GM23338 (cell line): Measurements from ENCODE around the gene PLPPR3. TPM values are rescaled to one million over a fixed set of nuclear protein-coding genes. Genes with fewer than 3 reads are reported as not detected.
A peak's percentile ranks its signal among the peaks of the same experiment; 100 is the strongest.

Experiments
- ATAC-seq: fragments of 200-7000 bp; cut with Tn5 transposase; 3 replicates; pipeline ENCODE4 v1.9.1; 2020
- DNase-seq: peaks from one replicate; pipeline ENCODE4 v3.0.0-alpha.2; 2015; ENCODE audit warnings: low spot score
- H2AFZ ChIP-seq: fragments of 200-600 bp; sonication (generic); 2 replicates; pipeline ENCODE4 v1.8.0; 2016; ENCODE audit warnings: antibody characterized with exemption, mild to moderate bottlenecking, moderate library complexity
- H3F3A ChIP-seq: fragments of 200-600 bp; sonication (generic); replicated peaks from 2 replicates; pipeline ENCODE4 v1.8.0; 2017; ENCODE audit warnings: antibody characterized with exemption, mixed run types, low read depth
- H3K27ac ChIP-seq: fragments of 200-600 bp; sonication (generic); 2 replicates; pipeline ENCODE4 v1.6.1; 2016; ENCODE audit warnings: low read depth
- H3K27me3 ChIP-seq: fragments of 200-600 bp; sonication (generic); 2 replicates; pipeline ENCODE4 v1.8.0; 2016; ENCODE audit warnings: mild to moderate bottlenecking, mixed run types, moderate library complexity; ENCODE audit not compliant: insufficient read depth
- H3K36me3 ChIP-seq: fragments of 200-600 bp; sonication (generic); 2 replicates; pipeline ENCODE4 v1.8.0; 2016; ENCODE audit warnings: mild to moderate bottlenecking; ENCODE audit not compliant: insufficient read depth
- H3K4me1 ChIP-seq: fragments of 200-600 bp; sonication (generic); 2 replicates; pipeline ENCODE4 v1.8.0; 2016; ENCODE audit warnings: mild to moderate bottlenecking, moderate library complexity; ENCODE audit not compliant: insufficient read depth
- H3K4me2 ChIP-seq: fragments of 200-600 bp; sonication (generic); 2 replicates; pipeline ENCODE4 v1.7.1; 2017; ENCODE audit warnings: mixed run types
- H3K4me3 ChIP-seq: fragments of 200-600 bp; sonication (generic); 2 replicates; pipeline ENCODE4 v1.6.1; 2016; ENCODE audit warnings: mixed run types
- H3K79me2 ChIP-seq: fragments of 200-600 bp; sonication (generic); replicated peaks from 2 replicates; pipeline ENCODE4 v1.8.0; 2017; ENCODE audit warnings: mild to moderate bottlenecking; ENCODE audit not compliant: insufficient read depth
- H3K9me2 ChIP-seq: fragments of 200-600 bp; sonication (generic); 2 replicates; pipeline ENCODE4 v1.8.0; 2017; ENCODE audit not compliant: insufficient read depth
- H4K20me1 ChIP-seq: fragments of 200-600 bp; sonication (generic); replicated peaks from 2 replicates; pipeline ENCODE4 v1.8.0; 2017; ENCODE audit warnings: mild to moderate bottlenecking; ENCODE audit not compliant: insufficient read depth
- H3K27ac Mint-ChIP-seq: 2 replicates; pipeline ENCODE4 v1.8.0; 2020; ENCODE audit warnings: inconsistent platforms, mild to moderate bottlenecking, moderate library complexity, mixed read lengths
- H3K27me3 Mint-ChIP-seq: 3 replicates; pipeline ENCODE4 v1.8.0; 2022; ENCODE audit warnings: low read depth, mild to moderate bottlenecking, moderate library complexity, mixed read lengths, inconsistent platforms; ENCODE audit not compliant: insufficient read depth, poor library complexity
- H3K36me3 Mint-ChIP-seq: 3 replicates; pipeline ENCODE4 v1.8.0; 2021; ENCODE audit warnings: low read depth, mild to moderate bottlenecking, inconsistent platforms, moderate library complexity, mixed read lengths
- H3K4me1 Mint-ChIP-seq: 3 replicates; pipeline ENCODE4 v1.8.0; 2020; ENCODE audit warnings: mild to moderate bottlenecking, inconsistent platforms, mixed read lengths
- H3K4me3 Mint-ChIP-seq: 3 replicates; pipeline ENCODE4 v1.8.0; 2021; ENCODE audit warnings: moderate library complexity, mild to moderate bottlenecking, inconsistent platforms, mixed read lengths
- H3K9me3 Mint-ChIP-seq: 3 replicates; pipeline ENCODE4 v1.8.0; 2020; ENCODE audit warnings: moderate library complexity, mild to moderate bottlenecking, inconsistent platforms, mixed read lengths
- CREB1 ChIP-seq: fragments of 250-450 bp; sonication (Bioruptor Pico); IDR thresholded peaks from 2 replicates; pipeline ENCODE4 v1.5.0; 2020; ENCODE audit warnings: low read depth, mild to moderate bottlenecking, moderate library complexity
- POLR2AphosphoS5 ChIP-seq: IDR thresholded peaks from 2 replicates; pipeline ENCODE4 v1.6.1; 2016; ENCODE audit warnings: antibody characterized with exemption, low read depth
- REST ChIP-seq: IDR thresholded peaks from one replicate; pipeline ENCODE4 v1.6.1; 2018; ENCODE audit warnings: antibody characterized with exemption; ENCODE audit not compliant: unreplicated experiment
- ZNF114 ChIP-seq: fragments of 250-450 bp; sonication (Bioruptor Pico); IDR thresholded peaks from 2 replicates; pipeline ENCODE4 v1.5.0; 2020; ENCODE audit warnings: mild to moderate bottlenecking, moderate library complexity
- polyA plus RNA-seq: library from polyadenylated mRNA; unstranded; fragments of >200 nt; fragmentation: Nextera tagmentation; extraction: Ambion mirVana; gene quantifications from 2 replicates; pipeline ENCODE4 v1.2.1, GENCODE V29; 2016
- total RNA-seq: library from RNA; depleted of rRNA; stranded (reverse); fragments of >200 nt; shearing (Covaris generic); gene quantifications from 2 replicates; pipeline ENCODE4 v1.2.3, GENCODE V29; 2014
- TF ChIP-seq, protein P1 (sequence below): fragments of 250-450 bp; sonication (Bioruptor Pico); IDR thresholded peaks from 2 replicates; pipeline ENCODE4 v1.5.0; 2020; ENCODE audit warnings: mild to moderate bottlenecking, moderate library complexity

The PLPPR3 gene
- total and polyA plus RNA-seq, 2 experiments from 2014 or later, result 14.8 to 81.1 TPM

- peaks cover 52% of the 10 kb centered on the region for H3K36me3 Mint-ChIP-seq
- TF ChIP-seq REST (no peak), CREB1 (no peak), POLR2AphosphoS5 (no peak), ZNF114 (CRISPR knock-in tag) (no peak)
- TF ChIP-seq, protein P1, sequence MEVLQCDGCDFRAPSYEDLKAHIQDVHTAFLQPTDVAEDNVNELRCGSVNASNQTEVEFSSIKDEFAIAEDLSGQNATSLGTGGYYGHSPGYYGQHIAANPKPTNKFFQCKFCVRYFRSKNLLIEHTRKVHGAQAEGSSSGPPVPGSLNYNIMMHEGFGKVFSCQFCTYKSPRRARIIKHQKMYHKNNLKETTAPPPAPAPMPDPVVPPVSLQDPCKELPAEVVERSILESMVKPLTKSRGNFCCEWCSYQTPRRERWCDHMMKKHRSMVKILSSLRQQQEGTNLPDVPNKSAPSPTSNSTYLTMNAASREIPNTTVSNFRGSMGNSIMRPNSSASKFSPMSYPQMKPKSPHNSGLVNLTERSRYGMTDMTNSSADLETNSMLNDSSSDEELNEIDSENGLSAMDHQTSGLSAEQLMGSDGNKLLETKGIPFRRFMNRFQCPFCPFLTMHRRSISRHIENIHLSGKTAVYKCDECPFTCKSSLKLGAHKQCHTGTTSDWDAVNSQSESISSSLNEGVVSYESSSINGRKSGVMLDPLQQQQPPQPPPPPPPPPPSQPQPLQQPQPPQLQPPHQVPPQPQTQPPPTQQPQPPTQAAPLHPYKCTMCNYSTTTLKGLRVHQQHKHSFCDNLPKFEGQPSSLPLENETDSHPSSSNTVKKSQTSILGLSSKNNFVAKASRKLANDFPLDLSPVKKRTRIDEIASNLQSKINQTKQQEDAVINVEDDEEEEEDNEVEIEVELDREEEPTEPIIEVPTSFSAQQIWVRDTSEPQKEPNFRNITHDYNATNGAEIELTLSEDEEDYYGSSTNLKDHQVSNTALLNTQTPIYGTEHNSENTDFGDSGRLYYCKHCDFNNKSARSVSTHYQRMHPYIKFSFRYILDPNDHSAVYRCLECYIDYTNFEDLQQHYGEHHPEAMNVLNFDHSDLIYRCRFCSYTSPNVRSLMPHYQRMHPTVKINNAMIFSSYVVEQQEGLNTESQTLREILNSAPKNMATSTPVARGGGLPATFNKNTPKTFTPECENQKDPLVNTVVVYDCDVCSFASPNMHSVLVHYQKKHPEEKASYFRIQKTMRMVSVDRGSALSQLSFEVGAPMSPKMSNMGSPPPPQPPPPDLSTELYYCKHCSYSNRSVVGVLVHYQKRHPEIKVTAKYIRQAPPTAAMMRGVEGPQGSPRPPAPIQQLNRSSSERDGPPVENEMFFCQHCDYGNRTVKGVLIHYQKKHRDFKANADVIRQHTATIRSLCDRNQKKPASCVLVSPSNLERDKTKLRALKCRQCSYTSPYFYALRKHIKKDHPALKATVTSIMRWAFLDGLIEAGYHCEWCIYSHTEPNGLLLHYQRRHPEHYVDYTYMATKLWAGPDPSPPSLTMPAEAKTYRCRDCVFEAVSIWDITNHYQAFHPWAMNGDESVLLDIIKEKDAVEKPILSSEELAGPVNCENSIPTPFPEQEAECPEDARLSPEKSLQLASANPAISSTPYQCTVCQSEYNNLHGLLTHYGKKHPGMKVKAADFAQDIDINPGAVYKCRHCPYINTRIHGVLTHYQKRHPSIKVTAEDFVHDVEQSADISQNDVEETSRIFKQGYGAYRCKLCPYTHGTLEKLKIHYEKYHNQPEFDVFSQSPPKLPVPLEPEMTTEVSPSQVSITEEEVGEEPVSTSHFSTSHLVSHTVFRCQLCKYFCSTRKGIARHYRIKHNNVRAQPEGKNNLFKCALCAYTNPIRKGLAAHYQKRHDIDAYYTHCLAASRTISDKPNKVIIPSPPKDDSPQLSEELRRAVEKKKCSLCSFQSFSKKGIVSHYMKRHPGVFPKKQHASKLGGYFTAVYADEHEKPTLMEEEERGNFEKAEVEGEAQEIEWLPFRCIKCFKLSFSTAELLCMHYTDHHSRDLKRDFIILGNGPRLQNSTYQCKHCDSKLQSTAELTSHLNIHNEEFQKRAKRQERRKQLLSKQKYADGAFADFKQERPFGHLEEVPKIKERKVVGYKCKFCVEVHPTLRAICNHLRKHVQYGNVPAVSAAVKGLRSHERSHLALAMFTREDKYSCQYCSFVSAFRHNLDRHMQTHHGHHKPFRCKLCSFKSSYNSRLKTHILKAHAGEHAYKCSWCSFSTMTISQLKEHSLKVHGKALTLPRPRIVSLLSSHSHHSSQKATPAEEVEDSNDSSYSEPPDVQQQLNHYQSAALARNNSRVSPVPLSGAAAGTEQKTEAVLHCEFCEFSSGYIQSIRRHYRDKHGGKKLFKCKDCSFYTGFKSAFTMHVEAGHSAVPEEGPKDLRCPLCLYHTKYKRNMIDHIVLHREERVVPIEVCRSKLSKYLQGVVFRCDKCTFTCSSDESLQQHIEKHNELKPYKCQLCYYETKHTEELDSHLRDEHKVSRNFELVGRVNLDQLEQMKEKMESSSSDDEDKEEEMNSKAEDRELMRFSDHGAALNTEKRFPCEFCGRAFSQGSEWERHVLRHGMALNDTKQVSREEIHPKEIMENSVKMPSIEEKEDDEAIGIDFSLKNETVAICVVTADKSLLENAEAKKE, result no peak
- H3K4me1 ChIP-seq, result no peaks in the 10 kb centered on the region; the same call in 1 of the 2 replicates
- H3K27me3 Mint-ChIP-seq, result peaks cover 26% of the 10 kb centered on the region
- H3K9me3 Mint-ChIP-seq, result peaks cover 2% of the 10 kb centered on the region; the same call in 2 of the 3 replicates
- peaks cover 19% of the 10 kb centered on the region for H4K20me1 ChIP-seq
- peaks cover 15% of the 10 kb centered on the region for H3K36me3 ChIP-seq
- peaks cover 12% of the 10 kb centered on the region for H3K79me2 ChIP-seq
- DNase-seq (peak; percentile 33), ATAC-seq (peak; percentile 1; the same call in 1 of the 3 replicates)
- no peak overlapping the region for H3K4me3 Mint-ChIP-seq
- no peak overlapping the region for H3K4me3 ChIP-seq
- peaks cover 29% of the 10 kb centered on the region for H3F3A ChIP-seq
- H3K9me2 ChIP-seq, result 0 out of 2 replicates have a peak, but pooled peaks cover 4% of the 10 kb centered on the region
- H3K27ac Mint-ChIP-seq, result no peak overlapping the region
- no peak overlapping the region for H2AFZ ChIP-seq
- no peaks in the 10 kb centered on the region for H3K27me3 ChIP-seq
- H3K27ac ChIP-seq, result no peak overlapping the region
- no peak overlapping the region for H3K4me2 ChIP-seq
- no peaks in the 10 kb centered on the region for H3K4me1 Mint-ChIP-seq
These were observed 7.3 kb downstream of the PLPPR3 start for GRCh38 chr19:814152-815078.
